ENCODE data around the gene MYOD1.

The MYOD1 gene

DNA sequence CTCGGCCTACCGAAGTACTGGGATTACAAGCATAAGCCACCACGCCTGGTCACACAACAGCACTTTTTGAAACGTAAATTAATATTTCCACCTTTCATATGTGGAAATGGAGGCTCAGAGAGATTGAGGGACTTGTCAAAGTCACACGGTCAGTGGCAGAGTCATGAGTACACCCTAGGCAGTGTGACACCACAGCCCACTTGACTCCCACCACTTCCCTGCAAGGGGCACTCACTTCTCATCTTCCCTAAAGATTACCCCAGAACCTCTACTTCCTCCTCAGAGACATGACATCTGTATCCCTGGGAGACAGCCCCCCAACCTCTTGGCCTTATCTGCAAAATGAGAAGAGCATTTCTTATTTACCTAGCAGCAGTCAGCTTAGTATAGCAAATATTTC lies 16.5 kb upstream of the MYOD1 start:
- no peak for DNase-seq (ENCODE audit: low read depth in 2 of 2)

DNA sequence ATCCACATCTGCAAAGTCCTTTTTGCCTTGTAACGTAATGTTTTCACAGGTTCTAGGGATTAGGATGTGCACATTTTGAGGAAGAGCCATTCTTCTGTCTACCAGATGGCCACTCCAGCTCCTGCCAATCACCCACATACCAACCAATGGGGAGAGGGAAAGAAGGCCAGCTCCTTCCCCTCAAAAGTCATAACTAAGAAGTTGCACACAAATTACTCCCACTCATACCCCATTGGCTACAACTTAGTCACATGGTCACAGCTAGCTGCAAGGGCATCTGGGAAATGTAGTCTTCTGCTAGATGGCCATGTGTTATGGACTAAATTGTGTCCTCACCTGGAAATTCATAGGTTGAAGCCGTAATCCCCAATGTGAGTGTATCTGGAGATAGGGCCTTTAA lies 15.4 kb upstream of the MYOD1 start:
- no peak for DNase-seq (ENCODE audit: low read depth in 2 of 2)

DNA sequence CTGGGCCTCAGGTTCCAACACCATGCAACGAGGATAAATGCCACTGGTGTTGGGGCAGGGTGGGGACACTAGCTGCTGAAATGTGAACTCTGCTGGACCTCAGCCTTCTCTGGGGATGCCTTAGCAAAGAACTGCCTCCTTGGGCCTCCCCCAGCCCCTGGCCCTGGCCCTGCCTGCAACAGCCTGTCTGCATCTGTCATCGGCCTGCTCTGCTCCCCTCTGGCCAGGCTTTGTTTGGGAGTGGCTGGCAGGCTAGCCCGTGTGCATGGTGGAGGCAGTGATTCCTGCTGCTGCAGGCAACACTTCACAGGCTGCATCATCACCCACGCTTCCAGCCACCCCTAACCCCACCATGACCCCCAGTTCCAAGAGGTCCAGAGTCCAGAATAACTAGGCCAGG lies 11.5 kb upstream of the MYOD1 start:
- DNase-seq (ENCODE audit: low read depth in 2 of 2), result no peak

DNA sequence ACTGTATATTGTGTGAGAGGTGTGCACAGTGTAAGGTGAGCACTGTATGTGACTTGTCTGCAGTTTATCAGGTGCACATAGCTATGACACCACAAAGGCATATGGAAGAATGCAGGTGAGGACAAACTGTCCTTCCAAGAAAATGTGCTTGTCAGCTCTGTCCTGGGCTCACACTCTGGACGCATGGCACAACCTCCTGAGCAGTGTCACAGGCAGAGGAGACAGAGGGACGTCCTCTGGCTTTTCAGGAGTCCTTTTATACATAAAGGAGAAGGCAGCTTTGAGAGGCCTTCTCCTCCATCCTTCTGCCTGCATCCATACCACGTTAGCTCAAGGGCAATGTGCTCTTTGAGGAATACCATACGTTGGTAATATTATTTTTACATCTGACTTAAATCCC lies 7.5 kb upstream of the MYOD1 start:
- no peak for DNase-seq (ENCODE audit: low read depth in 2 of 2)

DNA sequence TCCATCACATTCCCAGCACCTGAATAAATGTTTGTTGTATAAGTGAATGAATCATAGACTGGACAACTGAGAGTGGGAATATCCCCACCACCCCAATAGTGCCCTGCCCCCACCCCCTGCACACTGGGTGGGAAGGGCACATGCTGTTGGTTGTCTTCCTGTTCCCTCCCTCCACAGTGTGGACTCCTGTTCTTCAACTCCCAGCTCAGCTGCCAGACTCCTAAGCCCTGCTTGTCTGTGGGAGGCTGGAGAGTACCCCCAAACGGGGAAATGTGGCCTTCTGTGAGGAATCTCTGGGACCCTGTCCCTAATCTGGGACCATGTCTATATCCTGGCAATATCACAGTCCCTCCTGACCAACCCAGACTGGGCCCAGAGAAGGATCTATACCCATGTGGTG lies 5.5 kb upstream of the MYOD1 start:
- DNase-seq (ENCODE audit: low read depth in 2 of 2), result no peak

GRCh38 chr11:17714356-17714854 lies 5.0 kb upstream of the MYOD1 start:
- DNase-seq (ENCODE audit: low read depth in 2 of 2), result no peak

- no peak for DNase-seq (ENCODE audit: low read depth in 2 of 2)
These were observed 4.5 kb upstream of the MYOD1 start for GRCh38 chr11:17714870-17715269.

GRCh38 chr11:17716807-17717206 lies 2.6 kb upstream of the MYOD1 start:
- no peak for DNase-seq (ENCODE audit: low read depth in 2 of 2)

- no peak for DNase-seq (ENCODE audit: low read depth in 2 of 2)
These were observed 1.4 kb upstream of the MYOD1 start for GRCh38 chr11:17718015-17718414.

DNA sequence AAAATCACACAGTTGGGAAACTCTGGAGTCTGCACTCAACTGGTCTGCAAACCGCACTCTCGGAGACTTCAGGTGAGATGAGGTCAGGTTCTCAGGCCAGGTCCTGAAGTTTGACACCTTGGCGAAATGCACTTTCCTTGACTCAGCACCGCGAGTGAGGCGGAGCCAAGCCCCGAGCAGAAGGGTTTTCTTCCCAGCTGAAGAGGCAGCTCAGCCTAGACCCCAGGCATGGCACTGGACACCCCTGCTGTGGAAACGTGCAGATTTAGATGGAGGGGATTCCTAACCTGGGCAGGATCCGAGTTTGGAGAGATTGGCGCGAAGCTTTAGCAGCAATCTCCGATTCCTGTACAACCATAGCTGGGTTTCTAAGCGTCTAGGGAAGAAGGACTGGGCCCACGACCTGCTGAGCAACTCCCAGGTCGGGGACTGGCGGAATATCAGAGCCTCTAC lies 835 bp upstream of the MYOD1 start:
- no peak for DNase-seq (ENCODE audit: low read depth in 2 of 2)

DNA sequence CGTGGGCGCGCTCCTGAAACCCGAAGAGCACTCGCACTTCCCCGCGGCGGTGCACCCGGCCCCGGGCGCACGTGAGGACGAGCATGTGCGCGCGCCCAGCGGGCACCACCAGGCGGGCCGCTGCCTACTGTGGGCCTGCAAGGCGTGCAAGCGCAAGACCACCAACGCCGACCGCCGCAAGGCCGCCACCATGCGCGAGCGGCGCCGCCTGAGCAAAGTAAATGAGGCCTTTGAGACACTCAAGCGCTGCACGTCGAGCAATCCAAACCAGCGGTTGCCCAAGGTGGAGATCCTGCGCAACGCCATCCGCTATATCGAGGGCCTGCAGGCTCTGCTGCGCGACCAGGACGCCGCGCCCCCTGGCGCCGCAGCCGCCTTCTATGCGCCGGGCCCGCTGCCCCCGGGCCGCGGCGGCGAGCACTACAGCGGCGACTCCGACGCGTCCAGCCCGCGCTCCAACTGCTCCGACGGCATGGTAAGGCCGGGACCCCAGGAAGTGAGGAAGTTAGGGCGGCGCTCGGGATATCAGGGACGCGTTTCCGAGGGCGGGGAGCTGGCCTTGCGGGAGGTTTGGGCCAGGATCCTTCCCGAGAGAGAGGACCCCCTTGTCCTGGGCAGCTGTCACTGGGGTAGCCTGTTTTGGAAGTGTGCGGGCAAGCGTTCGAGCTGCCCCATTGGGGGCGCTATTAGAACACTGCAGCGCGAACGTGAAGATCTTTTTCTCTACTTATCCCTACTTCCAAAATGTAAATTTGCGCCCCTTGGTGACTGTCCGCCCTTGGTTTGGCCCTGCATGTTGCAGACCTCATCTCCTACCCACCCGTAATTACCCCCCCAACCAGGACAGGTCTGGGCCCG lies 796 bp downstream of the MYOD1 start:
- DNase-seq (ENCODE audit: low read depth in 2 of 2), result no peak

- DNase-seq (ENCODE audit: low read depth in 2 of 2), result no peak
These were observed 1.4 kb downstream of the MYOD1 start for GRCh38 chr11:17720796-17721171.

DNA sequence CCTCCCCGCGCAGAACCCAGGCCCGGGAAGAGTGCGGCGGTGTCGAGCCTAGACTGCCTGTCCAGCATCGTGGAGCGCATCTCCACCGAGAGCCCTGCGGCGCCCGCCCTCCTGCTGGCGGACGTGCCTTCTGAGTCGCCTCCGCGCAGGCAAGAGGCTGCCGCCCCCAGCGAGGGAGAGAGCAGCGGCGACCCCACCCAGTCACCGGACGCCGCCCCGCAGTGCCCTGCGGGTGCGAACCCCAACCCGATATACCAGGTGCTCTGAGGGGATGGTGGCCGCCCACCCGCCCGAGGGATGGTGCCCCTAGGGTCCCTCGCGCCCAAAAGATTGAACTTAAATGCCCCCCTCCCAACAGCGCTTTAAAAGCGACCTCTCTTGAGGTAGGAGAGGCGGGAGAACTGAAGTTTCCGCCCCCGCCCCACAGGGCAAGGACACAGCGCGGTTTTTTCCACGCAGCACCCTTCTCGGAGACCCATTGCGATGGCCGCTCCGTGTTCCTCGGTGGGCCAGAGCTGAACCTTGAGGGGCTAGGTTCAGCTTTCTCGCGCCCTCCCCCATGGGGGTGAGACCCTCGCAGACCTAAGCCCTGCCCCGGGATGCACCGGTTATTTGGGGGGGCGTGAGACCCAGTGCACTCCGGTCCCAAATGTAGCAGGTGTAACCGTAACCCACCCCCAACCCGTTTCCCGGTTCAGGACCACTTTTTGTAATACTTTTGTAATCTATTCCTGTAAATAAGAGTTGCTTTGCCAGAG lies 2.0 kb downstream of the MYOD1 start:
- DNase-seq (ENCODE audit: low read depth in 2 of 2), result no peak

- no peak for DNase-seq (ENCODE audit: low read depth in 2 of 2)
These were observed 2.8 kb downstream of the MYOD1 start for GRCh38 chr11:17722000-17722643.

DNA sequence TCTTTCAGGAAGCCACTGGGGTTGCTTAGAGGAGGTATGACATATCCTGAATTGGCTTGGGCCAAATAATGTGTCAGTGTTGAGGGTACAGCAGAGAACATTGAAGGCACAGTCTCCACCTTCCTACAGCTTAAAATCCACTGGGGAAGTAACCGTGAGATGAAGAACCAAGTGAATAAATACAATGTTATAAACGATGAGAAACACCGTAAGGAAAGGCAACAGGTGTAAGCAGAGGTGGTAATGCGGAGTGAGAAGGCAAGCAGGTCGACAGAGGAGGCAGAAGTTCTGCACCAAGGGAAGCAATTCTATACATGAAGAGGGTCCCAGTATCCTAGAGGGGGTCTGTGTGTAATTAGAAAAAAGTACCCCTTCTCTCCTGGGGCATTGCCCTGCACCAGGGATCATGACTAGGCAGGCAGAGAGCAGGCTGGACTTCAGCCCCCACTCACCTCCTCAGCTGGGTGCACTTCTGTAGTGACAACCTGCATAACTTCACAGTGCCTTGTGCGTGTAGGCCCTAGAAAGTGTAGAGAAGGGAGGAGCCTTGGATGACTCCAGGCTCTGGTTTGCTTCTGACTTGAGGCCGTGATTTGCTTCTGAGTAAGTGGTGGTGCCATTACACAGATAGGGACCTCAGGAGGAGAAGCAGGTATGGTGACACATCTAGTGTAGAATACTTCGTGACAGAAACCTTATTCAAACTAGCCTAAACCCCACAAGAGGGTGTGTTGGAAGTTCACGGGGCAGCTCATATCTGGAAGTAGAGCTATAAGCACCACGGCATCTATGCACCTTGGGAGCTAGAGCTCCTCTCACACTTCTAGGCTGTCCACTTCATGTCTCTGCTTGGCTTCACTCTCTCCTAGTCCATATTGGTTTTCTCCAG lies 4.9 kb downstream of the MYOD1 start:
- DNase-seq (ENCODE audit: low read depth in 2 of 2), result no peak

DNA sequence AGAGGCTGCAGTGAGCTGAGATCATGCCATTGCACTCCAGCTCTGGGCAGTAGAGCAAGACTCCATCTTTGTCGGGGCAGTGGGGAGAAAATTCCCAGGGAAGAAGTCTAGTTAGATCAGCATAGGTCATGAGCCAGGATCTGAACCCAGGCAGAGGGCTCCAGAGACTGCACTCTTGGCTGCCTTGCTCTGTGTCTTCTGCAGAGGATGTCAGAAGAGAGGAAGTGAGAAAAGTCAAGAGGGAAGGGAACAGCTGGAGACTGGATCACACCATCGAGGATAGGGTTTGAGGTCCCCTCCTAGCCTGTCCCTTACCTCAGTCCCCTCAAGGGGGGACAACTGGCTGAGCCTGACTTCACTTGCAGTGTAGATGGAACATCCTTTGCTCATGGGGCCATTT lies 5.8 kb downstream of the MYOD1 start:
- DNase-seq (ENCODE audit: low read depth in 2 of 2), result no peak

GRCh38 chr11:17730137-17730536 lies 10.8 kb downstream of the MYOD1 start:
- no peak for DNase-seq (ENCODE audit: low read depth in 2 of 2)

DNA sequence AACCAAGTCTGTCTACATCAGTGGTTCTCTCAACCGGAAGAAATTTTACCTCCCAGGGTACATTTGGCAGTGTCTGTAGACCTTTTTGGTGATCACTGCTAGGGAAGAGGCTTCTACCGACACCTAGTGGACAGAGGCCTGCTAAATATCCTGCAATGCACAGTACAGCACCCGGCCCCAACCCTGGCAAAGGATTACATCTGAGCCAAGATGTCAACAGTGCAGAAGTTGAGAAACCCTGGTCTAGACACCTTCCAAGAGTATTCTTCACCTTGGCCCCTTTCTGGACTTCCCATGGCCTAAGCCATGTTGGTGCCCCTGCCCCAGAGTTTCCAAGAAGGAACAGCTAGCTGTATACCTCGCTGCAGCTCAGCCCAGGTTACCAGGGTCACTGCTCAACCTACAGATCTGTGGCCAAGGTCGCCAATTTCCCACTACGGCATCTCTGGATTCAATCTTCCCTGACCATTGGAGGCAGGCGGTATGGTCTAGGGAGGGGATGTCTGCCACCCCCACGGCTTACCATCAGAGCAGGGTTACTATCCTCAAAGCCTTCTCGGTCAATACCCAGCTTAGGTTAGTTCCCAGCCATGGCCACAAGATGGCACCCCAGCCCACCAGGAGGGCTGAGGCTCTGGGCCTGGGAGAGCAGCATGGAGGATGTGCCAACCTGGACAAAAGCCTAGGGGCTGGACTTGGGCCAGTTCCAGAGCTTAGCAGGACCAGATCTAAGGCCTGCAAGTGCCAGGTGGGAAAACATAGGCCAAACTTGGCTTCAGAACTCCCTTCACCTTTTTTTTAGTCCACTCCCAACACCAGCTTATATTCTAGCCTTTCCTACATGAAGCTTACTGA lies 11.5 kb downstream of the MYOD1 start:
- DNase-seq (ENCODE audit: low read depth in 2 of 2), result peak; percentile 26 to 30

DNA sequence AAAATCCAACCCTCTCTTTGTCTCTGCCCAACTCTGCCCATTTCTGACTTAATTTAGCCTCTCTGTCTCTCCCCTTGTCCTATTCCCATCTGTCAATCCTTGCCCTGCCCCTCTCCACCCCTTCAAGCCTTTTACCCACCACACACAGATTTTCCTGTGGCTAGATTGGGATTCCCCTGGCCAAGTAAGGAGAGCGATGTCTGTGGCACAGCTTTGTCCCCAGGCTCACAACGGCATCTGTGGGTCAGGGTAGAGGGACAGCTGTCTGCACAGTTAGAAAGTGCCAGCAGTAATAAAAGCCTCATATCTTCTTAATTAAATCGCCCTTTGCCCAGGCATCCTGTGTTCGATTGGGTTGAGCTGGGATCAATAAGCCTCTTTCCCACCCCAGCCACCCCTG lies 13.9 kb downstream of the MYOD1 start:
- no peak for DNase-seq (ENCODE audit: low read depth in 2 of 2)

GRCh38 chr11:17734418-17734911 lies 15.1 kb downstream of the MYOD1 start, which contains the start of gene KCNC1:
Gene KCNC1, plus strand, starts transcription at chr11:17734781. Its CDS starts 1,222 bp downstream, at chr11:17736003.
- DNase-seq (ENCODE audit: low read depth in 2 of 2), result no peak

Measured in fibroblast of skin of left biceps (primary cell).